Spleen (tissue), 7 donors: Measurements from ENCODE around the gene IQCE.

ENCODE experiments used
- POLR2A ChIP-seq, 3 donors: fragments of 450-650 bp; IDR thresholded peaks; one replicate each; pipeline ENCODE4 v1.5.1; 2017; ENCODE audit warnings: antibody characterized with exemption in 3 of 3, mild to moderate bottlenecking in 1 of 3
- POLR2AphosphoS5 ChIP-seq, 3 donors: sonication (generic); formaldehyde crosslinking; IDR thresholded peaks; one replicate each; pipeline ENCODE4 v1.5.1; 2017; ENCODE audit warnings: antibody characterized with exemption in 3 of 3
- TF ChIP-seq, protein P1 (sequence below), 11 experiments: fragments of 200-600 bp in 7 of 11; fragments of 450-650 bp in 4 of 11; sonication (generic) in 4 of 11; IDR thresholded peaks in 8 of 11; conservative IDR thresholded peaks in 3 of 11; 1 replicate in 7 of 11; 2 replicates in 4 of 11; pipeline versions ENCODE4 v1.4.0 to v1.8.0; 2016 to 2021; ENCODE audit warnings: antibody characterized with exemption in 11 of 11, inconsistent platforms in 4 of 11, mild to moderate bottlenecking in 1 of 11
- donor health status: DM: no; HTN: no; CAD: no; lungs with moderate emphysema.
- donor health status: DM: no; HTN: no; CAD: no.
- donor health status: DM: no; HTN: no; CAD: no.

DNA sequence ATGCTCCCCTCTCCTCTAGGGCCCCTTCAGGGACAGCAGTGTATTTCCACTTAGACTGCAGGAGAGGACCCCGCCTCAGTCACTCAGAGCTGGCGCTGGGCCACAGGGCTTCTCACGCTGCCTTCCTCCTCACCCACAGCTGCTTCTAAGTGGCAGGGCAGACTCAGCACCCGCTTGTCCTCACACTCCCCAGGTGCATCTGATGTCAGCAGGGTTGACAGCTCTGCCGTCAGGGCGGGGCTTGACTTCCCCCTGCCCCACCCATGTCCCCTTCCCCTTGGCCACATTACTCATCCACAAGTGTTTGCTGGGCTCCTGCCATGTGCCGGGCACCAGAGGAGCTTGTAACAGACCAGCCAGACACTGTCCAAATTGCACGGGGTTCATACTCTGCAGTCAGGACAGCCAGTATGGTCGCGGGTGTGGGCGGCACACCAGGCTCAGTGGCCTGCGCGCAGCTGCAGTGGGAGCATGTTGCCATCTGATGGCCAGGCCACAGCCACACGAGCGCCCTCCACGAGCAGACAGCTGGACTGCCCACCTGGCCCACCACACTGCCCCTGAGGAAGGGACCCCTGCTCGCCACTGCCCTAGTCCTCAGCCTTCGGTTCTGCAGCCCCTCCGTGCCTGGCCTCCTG lies 43.7 kb downstream of the IQCE start:
- TF ChIP-seq POLR2A (IDR thresholded peaks at IDR 0.05), result no peak
- TF ChIP-seq, protein P1, sequence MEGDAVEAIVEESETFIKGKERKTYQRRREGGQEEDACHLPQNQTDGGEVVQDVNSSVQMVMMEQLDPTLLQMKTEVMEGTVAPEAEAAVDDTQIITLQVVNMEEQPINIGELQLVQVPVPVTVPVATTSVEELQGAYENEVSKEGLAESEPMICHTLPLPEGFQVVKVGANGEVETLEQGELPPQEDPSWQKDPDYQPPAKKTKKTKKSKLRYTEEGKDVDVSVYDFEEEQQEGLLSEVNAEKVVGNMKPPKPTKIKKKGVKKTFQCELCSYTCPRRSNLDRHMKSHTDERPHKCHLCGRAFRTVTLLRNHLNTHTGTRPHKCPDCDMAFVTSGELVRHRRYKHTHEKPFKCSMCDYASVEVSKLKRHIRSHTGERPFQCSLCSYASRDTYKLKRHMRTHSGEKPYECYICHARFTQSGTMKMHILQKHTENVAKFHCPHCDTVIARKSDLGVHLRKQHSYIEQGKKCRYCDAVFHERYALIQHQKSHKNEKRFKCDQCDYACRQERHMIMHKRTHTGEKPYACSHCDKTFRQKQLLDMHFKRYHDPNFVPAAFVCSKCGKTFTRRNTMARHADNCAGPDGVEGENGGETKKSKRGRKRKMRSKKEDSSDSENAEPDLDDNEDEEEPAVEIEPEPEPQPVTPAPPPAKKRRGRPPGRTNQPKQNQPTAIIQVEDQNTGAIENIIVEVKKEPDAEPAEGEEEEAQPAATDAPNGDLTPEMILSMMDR (IDR thresholded peaks at IDR 0.05 in 8 of 11, conservative IDR thresholded peaks at IDR 0.05 in 3 of 11), result no peak
- no peak for TF ChIP-seq POLR2AphosphoS5 (IDR thresholded peaks at IDR 0.05)
